GOT3 (cell line): Measurements from ENCODE around the gene ABCB4.
"Not testable (repeated sequence)": the region's sequence is repeated elsewhere in the genome, so short reads cannot be mapped to it uniquely, and the experiment has no call there.

ENCODE experiments used
- DNase-seq: peaks from one replicate; lab custom pipeline; 2025; ENCODE audit warnings: mixed read lengths; lab: John Stamatoyannopoulos, UW

ABCB4 gene

DNA sequence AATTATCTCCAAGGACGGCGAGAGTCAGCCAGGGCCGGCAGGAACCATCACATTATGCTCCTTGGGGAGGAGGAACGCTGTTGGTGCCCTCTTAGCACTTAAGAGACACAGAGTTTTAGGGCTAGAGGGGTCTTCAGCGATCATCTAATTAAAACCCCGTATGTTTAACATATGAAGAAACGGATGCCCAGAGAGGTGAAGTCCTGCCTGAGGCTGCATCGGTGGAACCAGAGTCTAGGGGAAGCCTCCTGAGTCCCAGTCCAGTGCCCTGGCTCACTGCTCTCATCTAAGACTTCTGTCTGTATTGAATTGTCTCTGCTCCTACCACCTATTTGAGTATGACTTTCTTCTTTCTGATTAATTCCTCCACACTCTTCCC lies 688 bp upstream of the ABCB4 start:
- DNase-seq = no peak

DNA sequence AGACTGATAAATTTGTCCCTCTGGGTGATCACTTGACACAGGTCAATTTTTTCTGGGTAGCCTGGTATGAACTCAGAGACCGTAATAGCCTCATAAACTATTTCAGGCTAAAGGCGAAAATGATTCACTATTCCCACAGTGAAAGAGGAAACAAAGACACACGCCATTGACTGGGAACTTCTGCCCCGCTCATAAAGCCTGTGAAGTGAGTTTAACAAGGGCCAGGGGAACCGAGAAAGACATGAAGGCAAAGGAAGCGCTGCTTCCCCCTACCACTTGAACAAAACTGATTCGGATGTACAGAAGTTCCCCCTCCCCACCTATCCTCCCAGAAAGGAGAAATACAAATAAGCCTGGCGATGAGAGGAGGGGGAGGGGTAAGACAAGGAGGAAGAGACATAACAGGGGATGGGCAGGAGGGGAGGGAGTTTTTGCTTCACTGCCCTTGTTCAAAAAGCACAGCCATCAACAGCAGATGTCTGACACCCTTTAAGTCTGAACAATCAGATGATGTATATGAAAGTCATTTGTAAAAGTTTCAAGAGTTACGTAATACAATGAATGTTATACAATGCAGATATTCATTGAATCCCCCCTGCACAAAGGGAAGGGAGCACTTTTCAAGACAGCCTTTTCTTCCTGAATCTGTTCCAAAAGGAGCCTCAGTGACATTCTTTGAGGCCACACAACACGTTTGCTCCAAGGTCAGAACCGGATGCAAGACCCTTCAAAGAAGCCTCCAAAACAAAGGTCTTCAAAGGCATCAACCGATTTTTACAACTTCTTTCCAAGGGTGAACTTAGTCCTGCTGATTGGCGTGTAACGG lies 734 bp downstream of the ABCB4 start:
- DNase-seq = no peak

DNA sequence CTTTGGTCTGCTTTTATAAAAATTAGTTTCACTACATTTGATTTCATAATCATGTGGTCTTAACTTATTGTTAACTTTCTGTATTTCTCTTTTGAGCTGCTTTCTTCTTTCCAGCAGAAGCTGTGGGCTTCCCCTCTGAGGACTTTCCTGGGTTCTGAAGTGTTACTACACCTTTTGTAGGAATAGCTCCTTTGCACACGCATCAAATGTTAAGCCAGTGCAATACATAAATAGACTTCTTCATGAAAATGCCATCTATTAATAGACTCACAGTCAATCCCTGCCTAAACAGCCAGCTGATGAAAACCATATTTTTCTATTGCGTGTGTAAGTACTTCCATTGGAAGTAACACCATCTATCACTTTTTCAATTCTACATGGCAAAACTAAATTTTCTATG lies 1.5 kb downstream of the ABCB4 start:
- no peak for DNase-seq

DNA sequence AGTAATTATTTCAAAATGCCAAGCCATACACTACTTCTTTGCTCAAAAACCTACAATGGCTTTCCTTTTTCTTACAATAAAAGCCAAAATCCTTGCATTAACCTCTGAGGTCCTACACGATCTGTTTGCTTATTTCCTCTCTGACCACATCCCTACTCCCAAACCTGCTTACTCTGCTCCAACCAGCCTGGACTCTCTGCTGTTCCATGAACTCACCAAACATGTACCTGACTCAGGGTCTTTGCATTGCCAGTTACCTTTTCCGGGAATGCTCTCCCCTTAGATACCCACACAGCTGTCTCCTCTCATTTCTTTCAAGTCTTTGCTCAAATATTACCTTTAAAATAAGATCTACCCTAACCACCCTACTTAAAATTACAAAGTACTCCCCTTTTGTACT lies 2.3 kb downstream of the ABCB4 start:
- DNase-seq = no peak

DNA sequence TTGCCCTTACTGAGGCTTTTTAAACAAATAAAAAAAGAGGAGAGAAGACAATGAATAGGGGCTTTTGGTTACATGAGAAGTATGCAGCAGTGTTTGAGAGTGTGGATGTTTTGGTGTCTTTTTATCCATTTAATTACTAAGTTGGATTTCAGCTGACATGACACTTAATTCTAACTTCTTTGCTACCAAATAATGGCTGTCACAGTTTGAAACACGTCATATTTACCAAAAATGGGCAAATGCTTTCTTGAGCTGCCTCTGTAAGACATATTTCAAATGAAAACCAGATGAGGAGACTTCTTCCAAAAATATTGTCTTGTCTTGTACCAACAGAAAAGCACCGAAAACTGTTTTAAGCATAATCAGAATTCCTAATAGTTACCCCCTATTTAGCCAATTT lies 4.0 kb downstream of the ABCB4 start:
- DNase-seq = no peak

DNA sequence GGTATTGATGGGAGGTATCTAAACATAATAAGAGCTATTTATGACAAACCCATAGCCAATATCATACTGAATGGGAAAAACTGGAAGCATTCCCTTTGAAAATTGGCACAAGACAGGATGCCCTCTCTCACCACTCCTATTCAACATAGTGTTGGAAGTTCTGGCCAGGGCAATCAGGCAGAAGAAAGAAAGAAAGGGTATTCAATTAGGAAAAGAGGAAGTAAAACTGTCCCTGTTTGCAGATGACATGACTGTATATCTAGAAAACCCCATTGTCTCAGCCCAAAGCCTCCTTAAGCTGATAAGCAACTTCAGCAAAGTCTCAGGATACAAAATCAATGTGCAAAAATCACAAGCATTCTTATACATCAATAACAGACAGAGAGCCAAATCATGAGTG lies 6.3 kb downstream of the ABCB4 start:
- DNase-seq = not testable (repeated sequence)

DNA sequence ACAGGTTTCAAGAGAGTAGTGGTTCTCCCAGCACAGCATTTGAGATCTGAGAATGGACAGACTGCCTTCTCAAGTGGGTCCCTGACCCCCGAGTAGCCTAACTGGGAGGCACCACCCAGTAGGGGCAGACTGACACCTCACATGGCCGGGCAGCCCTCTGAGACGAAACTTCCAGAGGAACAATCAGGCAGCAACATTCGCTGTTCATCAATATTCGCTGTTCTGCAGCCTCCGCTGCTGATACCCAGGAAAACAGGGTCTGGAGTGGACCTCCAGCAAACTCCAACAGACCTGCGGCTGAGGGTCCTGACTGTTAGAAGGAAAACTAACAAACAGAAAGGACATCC lies 10.0 kb downstream of the ABCB4 start:
- DNase-seq = not testable (repeated sequence)

DNA sequence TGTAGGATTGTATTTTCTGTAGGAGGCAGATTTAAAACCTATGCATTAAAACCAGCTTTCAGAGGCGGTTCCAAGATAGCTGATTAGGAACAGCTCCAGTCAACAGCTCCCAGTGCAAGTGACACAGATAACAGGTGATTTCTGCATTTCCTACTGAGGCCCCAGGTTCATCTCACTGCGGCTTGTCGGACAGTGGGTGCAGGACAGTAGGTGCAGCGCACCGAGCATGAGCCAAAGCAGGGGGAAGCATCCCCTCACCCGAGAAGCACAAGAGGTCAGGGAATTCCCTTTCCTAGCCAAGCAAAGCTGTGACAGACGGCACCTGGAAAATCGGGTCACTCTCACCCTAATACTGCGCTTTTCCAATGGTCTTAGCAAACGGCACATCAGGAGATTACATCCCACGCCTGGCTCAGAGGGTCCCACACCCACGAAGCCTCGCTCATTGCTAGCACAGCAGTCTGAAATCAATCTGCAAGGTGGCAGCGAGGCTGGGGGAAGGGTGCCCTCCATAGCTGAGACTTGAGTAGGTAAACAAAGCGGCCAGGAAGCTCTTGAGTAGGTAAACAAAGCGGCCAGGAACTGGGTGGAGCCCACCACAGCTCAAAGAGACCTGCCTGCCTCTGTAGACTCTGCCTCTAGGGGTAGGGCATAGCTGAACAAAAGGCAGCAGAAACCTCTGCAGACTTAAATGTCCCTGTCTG lies 10.5 kb downstream of the ABCB4 start:
- not testable (repeated sequence) for DNase-seq

DNA sequence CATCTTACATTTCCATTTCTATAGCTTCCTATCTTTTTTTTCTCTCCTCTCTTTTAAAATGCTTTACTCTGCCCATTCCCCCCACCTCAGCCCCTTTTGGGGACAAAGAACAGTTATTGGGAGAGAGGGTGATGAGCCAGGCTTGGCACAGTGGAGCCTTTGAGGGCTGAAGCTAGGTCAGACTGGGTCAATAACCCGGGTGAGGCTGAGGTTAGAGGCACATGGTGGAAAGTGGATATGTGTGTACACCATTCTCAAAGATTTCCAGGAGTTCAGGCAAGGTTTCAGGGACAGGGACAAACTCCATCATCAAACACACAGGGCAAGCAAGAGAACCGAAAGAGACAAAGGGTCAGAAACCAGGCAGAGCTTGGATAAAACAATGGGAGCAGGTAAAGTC lies 11.5 kb downstream of the ABCB4 start:
- DNase-seq = no peak

DNA sequence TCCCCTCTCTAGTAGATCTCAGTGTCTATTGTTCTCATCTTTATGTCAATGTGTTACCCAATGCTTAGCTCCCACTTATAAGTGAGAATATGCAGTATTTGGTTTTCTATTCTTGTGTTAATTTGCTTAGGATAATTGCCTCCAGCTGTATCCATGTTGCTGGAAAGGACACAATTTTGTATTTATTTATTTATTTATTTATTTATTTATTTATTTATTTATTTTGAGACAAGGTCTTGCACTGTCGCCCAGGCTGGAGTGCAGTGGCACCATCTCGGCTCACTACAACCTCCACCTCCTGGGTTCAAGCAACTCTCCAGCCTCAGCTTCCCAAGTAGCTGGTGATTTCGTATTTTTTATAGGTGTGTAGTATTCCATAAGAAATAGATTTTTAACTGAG lies 15.0 kb downstream of the ABCB4 start:
- not testable (repeated sequence) for DNase-seq

DNA sequence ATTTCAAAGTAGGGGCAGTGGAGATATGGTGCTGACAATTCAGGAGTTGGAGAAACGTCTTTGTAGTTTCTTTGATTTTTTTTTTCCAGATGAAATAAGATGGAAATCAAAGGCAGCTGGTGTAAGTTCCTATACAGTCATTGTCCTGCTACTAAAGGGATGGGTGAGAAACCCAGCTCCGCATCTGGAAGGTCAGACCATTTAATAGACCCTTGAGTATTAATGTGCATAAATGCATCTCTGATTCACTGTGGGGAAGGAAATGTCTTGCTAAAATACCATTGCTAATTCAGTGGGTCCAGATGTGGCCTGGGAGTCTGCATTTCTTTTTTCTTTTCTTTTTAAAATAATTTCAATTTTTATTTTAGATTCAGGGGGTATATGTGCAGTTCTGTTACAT lies 15.5 kb downstream of the ABCB4 start:
- DNase-seq = no peak

DNA sequence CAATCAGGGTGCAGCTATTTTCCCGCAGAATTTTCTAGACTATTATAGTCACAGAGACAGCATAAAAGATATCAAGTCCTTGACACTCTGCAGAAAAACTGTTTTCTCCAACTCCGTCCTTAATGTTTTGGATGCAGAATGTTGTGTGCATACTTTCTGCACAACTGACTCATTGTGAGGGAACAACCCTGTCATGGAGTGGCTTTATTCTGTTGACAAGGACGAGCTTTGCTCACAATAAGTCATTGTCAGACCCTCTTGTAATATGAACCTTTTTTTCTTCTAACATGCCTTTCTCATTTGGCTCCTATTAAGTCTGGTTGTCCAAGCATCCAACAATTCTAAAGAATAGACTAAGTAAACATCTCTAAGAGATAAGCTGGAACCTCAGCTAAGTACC lies 17.3 kb downstream of the ABCB4 start:
- DNase-seq = no peak

DNA sequence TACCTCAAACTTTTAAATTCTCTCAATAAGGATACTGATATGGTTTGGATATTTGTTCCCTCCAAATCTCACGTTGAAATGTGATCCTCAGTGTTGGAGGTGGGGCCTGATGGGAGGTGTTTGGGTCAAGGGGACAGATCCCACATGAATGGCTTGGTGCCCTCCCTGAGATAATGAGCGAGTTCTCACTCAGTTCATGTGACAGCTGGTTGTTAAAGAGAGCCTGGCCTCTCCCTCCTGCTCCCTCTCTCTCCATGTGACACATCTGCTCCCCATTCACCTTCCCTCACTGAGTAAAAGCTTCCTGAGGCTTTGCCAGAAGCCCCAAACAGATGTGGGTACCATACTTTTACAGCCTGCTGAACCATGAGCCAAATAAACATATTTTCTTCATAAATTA lies 19.2 kb downstream of the ABCB4 start:
- no peak for DNase-seq

DNA sequence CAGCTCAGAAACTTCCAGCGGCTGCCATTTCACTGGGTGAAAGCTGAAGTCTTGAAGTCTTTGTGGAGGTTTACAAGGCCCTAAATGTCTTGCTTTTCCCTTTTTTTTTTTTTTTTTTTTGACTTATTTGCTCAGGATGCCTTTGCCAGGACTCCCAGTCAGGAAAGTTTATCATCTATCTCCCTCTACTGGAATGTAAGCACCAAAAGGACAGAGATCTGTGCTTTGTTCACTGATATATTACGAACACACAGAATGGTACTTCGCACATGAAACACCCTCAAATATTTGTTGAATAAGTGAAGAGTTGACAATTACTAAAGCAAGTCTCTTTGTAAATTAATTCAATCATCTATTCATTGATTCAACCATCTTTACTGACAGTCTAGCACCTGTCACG lies 23.2 kb downstream of the ABCB4 start:
- DNase-seq = no peak

DNA sequence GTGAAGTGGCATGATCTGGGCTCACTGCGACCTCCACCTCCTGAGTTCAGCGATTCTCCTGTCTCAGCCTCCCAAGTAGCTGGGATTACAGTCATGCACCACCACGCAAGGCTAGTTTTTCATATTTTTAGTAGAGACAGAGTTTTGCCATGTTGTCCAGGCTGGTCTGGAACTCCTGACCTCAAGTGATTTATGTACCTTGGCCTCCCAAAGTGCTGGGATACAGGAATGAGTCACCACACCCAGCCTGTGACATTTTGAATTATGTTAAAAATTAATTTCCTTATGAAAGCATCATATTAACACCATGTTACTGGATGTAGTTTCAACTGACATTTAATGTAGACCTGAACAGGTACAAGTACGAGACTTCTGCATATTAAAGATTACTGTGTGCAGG lies 24.3 kb downstream of the ABCB4 start:
- no peak for DNase-seq

DNA sequence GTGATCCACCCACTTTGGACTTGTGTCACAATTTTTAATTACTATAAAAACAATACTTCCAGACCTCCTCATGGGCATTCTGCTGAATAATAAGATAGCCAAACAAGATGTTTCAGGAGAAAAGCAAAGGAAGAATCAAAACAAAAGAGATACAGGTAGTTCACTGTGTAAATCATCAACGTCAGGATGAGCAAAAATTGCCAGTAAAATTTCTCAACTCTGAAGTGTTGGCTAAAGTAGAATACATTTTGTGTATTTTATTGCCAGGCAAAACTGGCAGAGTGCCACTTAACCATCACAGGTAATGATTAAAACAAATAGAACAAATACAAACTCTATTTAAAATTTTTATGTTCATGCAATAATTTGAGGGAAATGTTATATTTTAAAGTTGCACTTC lies 24.8 kb downstream of the ABCB4 start:
- DNase-seq = no peak

DNA sequence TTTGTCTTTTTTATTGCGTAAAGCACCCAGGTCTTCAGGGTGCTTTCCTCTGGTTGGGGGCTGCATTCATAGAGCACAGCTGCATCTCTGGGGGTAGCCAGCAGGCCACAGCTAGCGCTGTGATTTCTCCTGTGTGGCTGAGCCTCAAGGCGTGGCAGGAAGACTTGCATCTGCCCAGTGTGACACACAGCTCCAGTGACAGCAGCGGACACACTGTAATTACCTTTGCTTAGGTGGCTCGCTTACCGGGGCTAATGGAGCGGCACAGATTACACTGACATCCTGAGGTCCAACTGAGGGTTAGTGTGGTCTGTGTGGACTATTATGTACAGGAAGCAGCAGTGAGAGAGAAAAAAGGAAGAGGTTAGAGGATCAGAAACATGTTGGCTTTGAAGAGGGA lies 27.1 kb downstream of the ABCB4 start:
- no peak for DNase-seq

DNA sequence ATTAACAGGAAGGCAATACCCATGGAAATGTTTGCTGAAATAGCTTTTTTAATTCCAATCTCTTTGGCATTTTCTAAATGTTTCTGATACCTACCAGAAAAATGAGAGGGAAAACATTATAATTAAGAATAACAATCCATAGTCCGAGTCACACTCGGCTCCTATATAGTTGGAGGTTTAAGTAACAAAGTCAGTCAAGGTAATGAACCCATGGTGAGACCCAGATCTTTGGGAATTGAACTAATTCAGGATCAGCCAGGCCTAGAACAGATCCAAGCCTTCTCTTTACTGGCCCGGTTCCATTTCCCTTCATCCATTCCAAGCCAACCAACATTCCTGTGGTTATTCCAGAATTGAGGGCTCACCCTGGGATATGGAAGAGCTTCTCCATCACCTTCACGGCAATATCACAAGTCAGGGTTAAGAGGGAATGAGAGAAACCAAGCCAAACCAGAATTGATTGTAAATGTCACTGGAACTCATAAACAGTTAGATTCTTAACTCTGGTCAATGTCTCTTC lies 28.3 kb downstream of the ABCB4 start:
- no peak for DNase-seq

DNA sequence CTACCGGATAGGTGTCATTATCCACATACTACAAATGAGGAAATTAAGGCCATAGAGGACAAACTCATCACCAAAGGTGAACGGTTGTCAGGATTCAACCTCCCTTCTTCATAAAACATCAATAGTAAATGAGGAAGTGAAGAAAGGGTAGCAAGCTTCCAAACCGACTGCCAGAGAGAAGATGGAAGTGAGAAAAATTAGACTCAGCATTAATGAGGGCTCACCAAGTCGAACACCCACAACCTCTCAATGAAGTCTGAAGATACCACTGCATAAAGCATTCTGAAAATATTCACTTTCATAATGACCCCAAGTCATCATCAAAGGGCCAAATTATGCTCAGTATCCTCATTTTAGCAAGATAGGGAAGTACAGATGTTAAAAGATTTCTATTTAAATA lies 29.6 kb downstream of the ABCB4 start:
- no peak for DNase-seq

DNA sequence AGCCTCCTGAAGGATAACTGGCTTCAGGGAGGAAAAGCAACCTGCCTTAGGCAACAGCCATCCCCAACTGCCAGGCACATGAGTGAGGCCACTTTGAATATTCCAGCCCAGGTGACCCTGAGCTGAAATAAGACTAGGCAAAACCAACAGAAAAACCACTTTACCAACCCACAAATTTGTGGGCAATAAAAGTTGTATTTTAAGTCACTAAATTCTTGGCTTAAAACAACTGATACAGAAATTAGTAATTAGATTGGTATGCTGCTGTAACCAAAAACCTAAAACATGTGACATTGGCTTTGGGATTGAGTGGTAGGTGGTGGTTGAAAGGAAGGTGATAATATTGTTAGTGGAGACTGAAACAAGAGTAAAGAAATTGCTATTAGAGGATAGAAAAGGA lies 39.9 kb downstream of the ABCB4 start:
- no peak for DNase-seq

DNA sequence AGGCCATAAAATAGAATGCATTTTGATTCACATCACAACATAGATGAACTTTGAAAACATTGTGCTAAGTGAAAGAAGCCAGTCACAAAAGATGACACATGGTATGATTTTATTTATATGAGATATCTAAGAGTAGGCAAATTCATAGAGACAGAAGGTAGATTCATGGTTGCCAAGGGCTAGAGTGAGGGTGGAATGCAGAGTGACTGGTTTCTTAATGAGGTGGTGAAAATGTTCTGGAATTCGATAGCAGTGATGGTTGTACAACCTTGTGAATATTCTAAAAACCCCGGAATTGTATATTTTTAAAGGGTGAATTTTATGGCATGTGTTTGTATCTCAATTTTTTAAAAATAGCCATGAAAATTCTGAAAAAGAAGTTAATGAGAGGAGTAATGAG lies 42.9 kb downstream of the ABCB4 start:
- no peak for DNase-seq

DNA sequence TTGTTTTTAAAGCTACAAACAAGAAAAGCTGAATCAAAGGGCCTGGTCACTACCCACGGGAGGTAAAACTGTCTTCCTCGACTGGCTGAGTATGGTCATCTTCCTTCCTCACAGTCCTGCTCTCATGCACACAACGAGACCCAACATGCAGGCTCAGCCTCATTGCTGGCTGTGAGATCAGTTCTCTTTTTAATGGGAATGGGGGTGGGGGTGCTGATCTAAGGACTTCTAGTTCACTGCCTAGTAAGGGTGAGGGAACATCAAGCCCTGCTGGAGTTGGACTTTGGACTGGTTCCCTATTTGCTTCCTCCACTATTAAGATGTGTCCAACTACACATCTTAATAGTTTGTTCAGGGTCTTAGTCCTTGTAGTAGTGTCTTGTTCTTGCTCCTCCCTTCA lies 48.2 kb downstream of the ABCB4 start:
- no peak for DNase-seq

DNA sequence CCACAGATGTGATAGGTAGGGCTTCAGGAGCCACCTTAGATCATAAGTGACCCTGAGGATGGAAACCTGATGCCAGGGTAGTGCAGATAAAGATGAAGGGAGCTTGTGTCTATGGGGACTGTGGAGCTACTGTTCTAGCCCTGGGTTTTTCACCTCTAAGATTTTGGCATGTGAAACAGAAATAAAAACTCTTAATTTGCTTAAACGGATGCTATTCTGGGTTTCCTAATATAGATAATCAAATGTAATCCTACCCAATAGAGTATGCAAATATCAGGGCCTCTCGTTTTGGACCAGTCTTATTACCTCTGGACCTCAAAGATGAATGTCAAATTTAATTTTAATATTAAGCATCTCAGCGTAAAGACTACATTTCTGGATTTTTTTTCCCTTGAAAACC lies 49.3 kb downstream of the ABCB4 start:
- DNase-seq = no peak

DNA sequence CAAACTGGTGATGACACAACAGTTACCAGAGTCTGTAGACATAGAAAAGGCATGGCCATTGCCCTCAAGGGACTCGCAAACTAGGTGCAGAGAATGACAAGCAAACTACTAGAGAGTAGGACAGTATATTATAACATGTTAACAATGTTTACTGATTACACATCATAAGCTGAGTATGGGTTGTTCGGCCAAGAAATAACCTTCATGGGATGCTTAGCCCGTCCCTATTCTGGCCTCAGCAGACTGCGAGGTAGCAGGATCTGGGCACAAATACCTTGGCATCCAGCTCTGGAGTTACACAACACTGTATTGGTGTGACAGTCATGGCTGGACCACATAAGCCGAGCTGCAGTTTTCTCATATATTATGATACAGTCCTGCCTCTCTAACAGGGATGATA lies 51.4 kb downstream of the ABCB4 start:
- no peak for DNase-seq
